ENCODE data around the gene SFXN2.

GRCh38 chr10:102714621-102715455, at the start of gene SFXN2:
- TF ChIP-seq CTCF (IDR thresholded peaks at IDR 0.05; ENCODE audit: insufficient read depth, low read depth, low read length) (no peak), EZH2 (IDR thresholded peaks at IDR 0.05; ENCODE audit: insufficient read depth, low read length) (no peak)
